NB4 (cell line): ENCODE measurements around the gene HBB.

Experiments
- MYC ChIP-seq: IDR thresholded peaks from 2 replicates; pipeline ENCODE4 v1.6.1; 2011; ENCODE audit warnings: low read depth, low read length
- POLR2A ChIP-seq: IDR thresholded peaks from 2 replicates; pipeline ENCODE4 v1.6.1; 2011; ENCODE audit warnings: mild to moderate bottlenecking; ENCODE audit not compliant: insufficient read length; ENCODE audit errors: extremely low read depth
- TF ChIP-seq, protein P1 (sequence below): IDR thresholded peaks from one replicate; pipeline ENCODE4 v1.5.1; 2012; ENCODE audit warnings: low read depth, low read length
- TF ChIP-seq, protein P2 (sequence below): IDR thresholded peaks from 2 replicates; pipeline ENCODE4 v1.6.1; 2011; ENCODE audit warnings: low read depth, low read length

DNA sequence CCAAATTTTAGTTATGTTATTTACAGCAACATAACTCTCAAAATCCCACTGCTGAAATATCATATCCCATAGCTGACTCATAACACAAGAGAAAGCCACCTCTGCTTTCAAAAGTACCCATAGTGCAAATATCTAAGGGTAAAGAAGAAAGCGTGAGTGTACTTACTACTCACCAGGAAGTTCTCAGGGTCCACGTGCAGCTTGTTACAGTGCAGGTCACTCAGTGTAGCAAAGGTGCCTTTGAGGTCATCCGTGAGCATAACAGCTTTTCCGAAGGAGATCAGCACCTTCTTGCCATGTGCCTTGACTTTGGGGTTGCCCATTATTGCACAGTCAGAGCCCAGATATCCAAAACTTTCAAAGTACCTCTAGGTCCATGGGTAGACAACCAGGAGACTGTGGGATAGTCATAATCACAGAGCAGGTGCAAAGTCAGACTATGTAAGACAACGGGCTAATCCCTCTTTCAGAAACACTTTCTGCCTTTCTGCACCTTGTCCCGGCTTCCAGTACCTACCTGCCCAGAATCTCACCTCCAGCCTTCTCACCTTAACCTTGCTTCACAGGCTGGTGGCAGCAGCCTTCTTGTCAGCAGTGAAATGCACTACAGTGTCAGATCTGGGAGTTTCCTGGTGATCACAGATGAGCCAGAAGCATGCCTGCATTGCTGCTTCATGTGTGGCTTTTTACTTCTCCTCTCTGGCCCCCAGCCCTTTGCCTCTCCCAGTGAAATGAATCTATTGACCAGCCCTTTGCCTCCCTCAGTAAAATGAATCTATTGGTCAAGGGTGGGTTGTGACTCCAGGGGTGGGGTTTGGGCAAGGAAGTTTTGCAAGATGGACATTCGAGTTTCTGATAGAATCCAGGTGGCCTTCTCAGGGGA is 16.3 kb upstream of the HBB start:
- TF ChIP-seq POLR2A (no peak), MYC (no peak)
- TF ChIP-seq, protein P1, sequence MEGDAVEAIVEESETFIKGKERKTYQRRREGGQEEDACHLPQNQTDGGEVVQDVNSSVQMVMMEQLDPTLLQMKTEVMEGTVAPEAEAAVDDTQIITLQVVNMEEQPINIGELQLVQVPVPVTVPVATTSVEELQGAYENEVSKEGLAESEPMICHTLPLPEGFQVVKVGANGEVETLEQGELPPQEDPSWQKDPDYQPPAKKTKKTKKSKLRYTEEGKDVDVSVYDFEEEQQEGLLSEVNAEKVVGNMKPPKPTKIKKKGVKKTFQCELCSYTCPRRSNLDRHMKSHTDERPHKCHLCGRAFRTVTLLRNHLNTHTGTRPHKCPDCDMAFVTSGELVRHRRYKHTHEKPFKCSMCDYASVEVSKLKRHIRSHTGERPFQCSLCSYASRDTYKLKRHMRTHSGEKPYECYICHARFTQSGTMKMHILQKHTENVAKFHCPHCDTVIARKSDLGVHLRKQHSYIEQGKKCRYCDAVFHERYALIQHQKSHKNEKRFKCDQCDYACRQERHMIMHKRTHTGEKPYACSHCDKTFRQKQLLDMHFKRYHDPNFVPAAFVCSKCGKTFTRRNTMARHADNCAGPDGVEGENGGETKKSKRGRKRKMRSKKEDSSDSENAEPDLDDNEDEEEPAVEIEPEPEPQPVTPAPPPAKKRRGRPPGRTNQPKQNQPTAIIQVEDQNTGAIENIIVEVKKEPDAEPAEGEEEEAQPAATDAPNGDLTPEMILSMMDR: no peak
- TF ChIP-seq, protein P2, sequence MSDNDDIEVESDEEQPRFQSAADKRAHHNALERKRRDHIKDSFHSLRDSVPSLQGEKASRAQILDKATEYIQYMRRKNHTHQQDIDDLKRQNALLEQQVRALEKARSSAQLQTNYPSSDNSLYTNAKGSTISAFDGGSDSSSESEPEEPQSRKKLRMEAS: no peak
